ENCODE data around the gene CIB2. TPM values are rescaled to one million over a fixed set of nuclear protein-coding genes. Genes with fewer than 3 reads are reported as not detected.

CIB2 gene
- total RNA-seq, 1 donor = 1.9 TPM

GRCh38 chr15:78073046-78073787 is 58.0 kb downstream of the CIB2 start:
- Histone ChIP-seq H3K4me1 (ENCODE audit: insufficient read depth, low read length) (peaks cover 82% of the 10 kb centered on the region), H3K27me3 (ENCODE audit: insufficient read depth, low read length) (no peaks in the 10 kb centered on the region), H3K4me3 (ENCODE audit: low read length) (no peak overlapping the region), H3K9me3 (ENCODE audit: low read depth, low read length) (no peaks in the 10 kb centered on the region)

GRCh38 chr15:78072080-78072892 is 59.0 kb downstream of the CIB2 start:
- Histone ChIP-seq H3K9me3 (ENCODE audit: low read depth, low read length) (no peaks in the 10 kb centered on the region), H3K4me3 (ENCODE audit: low read length) (no peak overlapping the region), H3K4me1 (ENCODE audit: insufficient read depth, low read length) (peaks cover 86% of the 10 kb centered on the region), H3K27me3 (ENCODE audit: insufficient read depth, low read length) (no peaks in the 10 kb centered on the region)

DNA sequence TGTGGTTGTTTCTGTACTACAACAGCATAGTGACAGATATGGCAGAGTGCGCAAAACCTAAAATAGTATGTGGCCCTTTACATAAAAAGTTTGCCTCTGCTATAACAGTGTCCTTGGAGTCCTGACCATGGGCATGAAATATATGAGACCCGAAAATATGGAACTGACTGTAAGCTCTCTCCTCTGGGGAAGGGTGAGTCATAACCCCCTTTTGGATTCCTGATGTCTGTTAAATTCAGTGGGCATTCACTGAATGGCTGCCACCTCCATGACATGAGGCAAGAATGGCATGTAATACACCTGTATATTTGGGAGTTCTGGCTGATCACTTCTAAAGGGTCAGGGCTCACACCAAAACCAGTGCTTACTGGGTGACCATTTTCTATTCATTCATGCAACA is 59.9 kb downstream of the CIB2 start:
- Histone ChIP-seq H3K27me3 (ENCODE audit: insufficient read depth, low read length) (no peaks in the 10 kb centered on the region), H3K4me3 (ENCODE audit: low read length) (no peak overlapping the region)

GRCh38 chr15:78070049-78070700 is 61.1 kb downstream of the CIB2 start:
- Histone ChIP-seq H3K4me3 (ENCODE audit: low read length) (no peak overlapping the region), H3K4me1 (ENCODE audit: insufficient read depth, low read length) (peaks cover 89% of the 10 kb centered on the region), H3K9me3 (ENCODE audit: low read depth, low read length) (no peaks in the 10 kb centered on the region), H3K27me3 (ENCODE audit: insufficient read depth, low read length) (no peaks in the 10 kb centered on the region)

More for the DNA sequence above, 59.9 kb downstream of the CIB2 start:
- Histone ChIP-seq H3K9me3 (ENCODE audit: low read depth, low read length) (no peaks in the 10 kb centered on the region), H3K4me1 (ENCODE audit: insufficient read depth, low read length) (peaks cover 89% of the 10 kb centered on the region)

GRCh38 chr15:78069462-78070029 is 61.7 kb downstream of the CIB2 start:
- H3K4me3 ChIP-seq (ENCODE audit: low read length) = no peak overlapping the region
- H3K4me1 ChIP-seq (ENCODE audit: insufficient read depth, low read length) = peaks cover 90% of the 10 kb centered on the region
- no peaks in the 10 kb centered on the region for H3K27me3 ChIP-seq (ENCODE audit: insufficient read depth, low read length)
- no peaks in the 10 kb centered on the region for H3K9me3 ChIP-seq (ENCODE audit: low read depth, low read length)

GRCh38 chr15:78069052-78069414 is 62.2 kb downstream of the CIB2 start:
- no peaks in the 10 kb centered on the region for H3K27me3 ChIP-seq (ENCODE audit: insufficient read depth, low read length)
- peaks cover 94% of the 10 kb centered on the region for H3K4me1 ChIP-seq (ENCODE audit: insufficient read depth, low read length)
- H3K9me3 ChIP-seq (ENCODE audit: low read depth, low read length) = no peaks in the 10 kb centered on the region
- H3K4me3 ChIP-seq (ENCODE audit: low read length) = no peak overlapping the region

DNA sequence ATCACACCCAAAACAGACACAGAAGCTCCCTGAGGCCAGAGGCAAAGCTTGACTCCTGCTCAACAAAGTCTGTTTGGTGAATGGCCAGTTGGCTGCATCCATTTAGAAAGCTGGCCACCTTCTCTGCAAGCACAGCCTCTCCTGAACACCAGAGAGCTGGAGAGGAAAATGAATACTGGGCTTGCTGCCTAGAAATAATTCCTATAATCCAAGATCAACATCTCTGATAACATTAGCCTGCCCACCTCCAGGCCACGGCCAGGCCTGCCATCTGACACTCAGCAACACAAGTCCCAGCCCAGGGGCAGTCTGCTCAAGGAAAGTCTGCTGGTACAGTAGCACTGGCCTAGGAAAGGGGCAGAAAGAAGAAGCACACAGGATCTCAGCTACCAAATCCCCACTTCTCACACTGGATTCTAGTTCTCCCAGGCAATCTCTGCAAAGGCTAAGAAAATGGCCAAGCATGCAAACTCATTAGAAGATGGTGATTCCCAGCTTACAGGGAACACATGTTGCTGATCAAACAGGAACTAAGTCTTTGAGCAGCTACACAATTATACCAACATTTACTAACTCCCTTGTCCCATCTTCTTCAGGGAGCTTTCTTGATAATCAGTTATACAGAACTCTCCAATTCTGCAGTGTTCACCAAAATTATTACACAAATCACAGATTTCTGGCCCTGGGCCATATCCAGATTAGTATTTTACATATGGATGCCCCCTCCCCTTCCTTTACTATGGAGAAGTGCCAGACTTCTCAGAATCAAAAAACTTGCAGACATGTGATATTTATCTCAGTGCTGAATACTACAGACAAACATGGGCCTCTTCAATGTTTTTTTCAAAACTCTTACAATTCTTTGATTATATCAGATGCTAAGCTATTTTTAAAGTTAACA is 63.7 kb downstream of the CIB2 start:
- H3K4me1 ChIP-seq (ENCODE audit: insufficient read depth, low read length) = peaks cover 94% of the 10 kb centered on the region
- H3K4me3 ChIP-seq (ENCODE audit: low read length) = no peak overlapping the region
- H3K9me3 ChIP-seq (ENCODE audit: low read depth, low read length) = no peaks in the 10 kb centered on the region
- H3K27me3 ChIP-seq (ENCODE audit: insufficient read depth, low read length) = no peaks in the 10 kb centered on the region

DNA sequence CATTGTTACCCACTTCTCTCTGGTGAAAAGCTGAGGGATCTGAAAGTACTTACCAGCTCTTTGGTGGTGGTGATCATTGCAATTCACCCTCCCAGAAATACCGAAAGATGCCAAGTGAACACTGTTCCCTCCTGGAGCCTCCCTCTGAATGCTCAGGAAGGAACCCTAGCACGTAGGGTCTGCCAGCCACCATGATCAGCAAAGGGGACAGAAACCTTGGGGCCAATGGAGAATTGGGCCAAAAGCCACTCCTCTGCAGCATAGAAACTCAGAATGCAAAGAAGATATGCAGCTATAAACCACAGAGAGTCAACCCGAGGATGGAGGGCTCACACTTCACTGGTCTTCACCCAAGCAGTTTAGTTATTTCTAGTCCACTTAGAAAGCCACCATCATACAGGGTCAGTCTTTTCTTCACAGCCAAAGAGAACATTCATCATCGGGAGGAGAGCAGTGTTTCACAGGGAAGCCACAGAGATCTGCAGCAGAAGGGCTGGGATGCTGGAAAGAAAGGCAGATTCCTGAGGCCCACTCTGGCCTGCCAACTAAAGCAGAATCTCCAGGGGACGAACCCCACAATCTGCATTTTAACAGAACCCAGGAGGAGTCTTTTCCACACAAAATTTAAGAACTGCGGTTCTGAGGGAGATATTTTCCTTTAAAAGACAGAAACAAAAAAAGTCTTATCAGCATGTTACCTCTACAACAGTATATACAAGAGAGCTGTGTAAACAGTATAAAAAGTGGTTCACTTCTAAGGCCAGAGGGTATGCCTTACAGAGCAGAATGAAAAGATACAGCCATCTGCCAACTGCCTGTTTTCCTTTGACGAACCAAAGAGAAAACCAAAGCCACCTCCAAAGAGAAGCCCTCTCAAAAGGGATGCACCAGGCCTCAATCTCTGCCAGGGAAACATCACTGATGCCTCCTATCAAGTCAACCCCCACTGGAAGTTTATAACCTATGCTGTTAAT is 65.0 kb downstream of the CIB2 start:
- no peaks in the 10 kb centered on the region for H3K9me3 ChIP-seq (ENCODE audit: low read depth, low read length)
- H3K4me1 ChIP-seq (ENCODE audit: insufficient read depth, low read length) = peaks cover 90% of the 10 kb centered on the region
- H3K27me3 ChIP-seq (ENCODE audit: insufficient read depth, low read length) = no peaks in the 10 kb centered on the region
- no peak overlapping the region for H3K4me3 ChIP-seq (ENCODE audit: low read length)

- no peak overlapping the region for H3K4me3 ChIP-seq (ENCODE audit: low read length)
- H3K9me3 ChIP-seq (ENCODE audit: low read depth, low read length) = no peaks in the 10 kb centered on the region
- H3K27me3 ChIP-seq (ENCODE audit: insufficient read depth, low read length) = no peaks in the 10 kb centered on the region
These were observed 65.9 kb downstream of the CIB2 start for GRCh38 chr15:78065284-78065872.

GRCh38 chr15:78064544-78064943 is 66.7 kb downstream of the CIB2 start:
- Histone ChIP-seq H3K27me3 (ENCODE audit: insufficient read depth, low read length) (no peaks in the 10 kb centered on the region), H3K4me3 (ENCODE audit: low read length) (no peak overlapping the region), H3K4me1 (ENCODE audit: insufficient read depth, low read length) (peaks cover 87% of the 10 kb centered on the region), H3K9me3 (ENCODE audit: low read depth, low read length) (no peaks in the 10 kb centered on the region)

More at GRCh38 chr15:78065284-78065872, 65.9 kb downstream of the CIB2 start:
- peaks cover 90% of the 10 kb centered on the region for H3K4me1 ChIP-seq (ENCODE audit: insufficient read depth, low read length)

GRCh38 chr15:78063970-78064385 is 67.3 kb downstream of the CIB2 start:
- H3K27me3 ChIP-seq (ENCODE audit: insufficient read depth, low read length) = no peaks in the 10 kb centered on the region
- peaks cover 87% of the 10 kb centered on the region for H3K4me1 ChIP-seq (ENCODE audit: insufficient read depth, low read length)
- H3K9me3 ChIP-seq (ENCODE audit: low read depth, low read length) = no peaks in the 10 kb centered on the region
- H3K4me3 ChIP-seq (ENCODE audit: low read length) = no peak overlapping the region

DNA sequence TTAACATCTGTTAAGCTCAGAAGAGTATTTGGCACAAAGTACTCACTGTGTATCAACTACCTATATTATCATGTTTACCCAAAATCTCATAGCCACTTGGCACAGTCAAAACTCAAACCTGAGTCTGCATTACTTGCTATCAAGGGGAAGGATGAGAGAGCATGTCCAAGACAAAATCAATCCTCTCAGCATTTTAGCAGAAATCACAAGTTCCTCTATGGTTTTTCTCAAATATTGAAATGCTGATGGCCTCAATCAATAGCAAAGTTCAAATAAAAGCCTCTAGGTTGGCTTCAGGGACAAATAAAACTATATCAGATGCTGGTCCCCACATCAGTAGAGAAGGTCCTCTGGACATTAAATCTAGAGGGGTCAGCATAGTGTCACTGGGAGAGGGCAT is 68.0 kb downstream of the CIB2 start:
- Histone ChIP-seq H3K9me3 (ENCODE audit: low read depth, low read length) (no peaks in the 10 kb centered on the region), H3K4me1 (ENCODE audit: insufficient read depth, low read length) (peaks cover 87% of the 10 kb centered on the region), H3K27me3 (ENCODE audit: insufficient read depth, low read length) (no peaks in the 10 kb centered on the region), H3K4me3 (ENCODE audit: low read length) (no peak overlapping the region)

DNA sequence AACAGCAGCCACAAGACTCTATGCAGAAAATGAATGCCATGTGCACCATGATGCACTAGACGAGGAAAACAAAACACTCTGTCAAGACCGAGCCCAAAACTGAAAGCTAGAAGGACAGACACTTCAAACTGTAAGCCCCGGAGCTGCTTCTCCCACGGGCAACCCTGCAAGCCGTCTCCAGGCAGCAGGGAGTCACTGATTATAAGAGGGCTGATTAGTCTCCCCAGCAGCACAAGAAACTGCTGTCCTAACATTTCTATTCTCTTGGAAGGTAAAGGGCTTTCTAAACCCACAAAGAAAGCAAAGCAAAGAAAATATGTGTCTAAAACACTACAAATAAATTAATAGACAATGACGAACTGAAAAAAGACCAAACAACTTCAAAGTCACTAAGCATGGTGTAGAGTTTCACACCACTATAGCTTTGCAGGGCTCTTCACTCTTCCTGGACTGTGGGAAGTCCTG is 69.2 kb downstream of the CIB2 start:
- no peak overlapping the region for H3K4me3 ChIP-seq (ENCODE audit: low read length)
- H3K9me3 ChIP-seq (ENCODE audit: low read depth, low read length) = no peaks in the 10 kb centered on the region
- no peaks in the 10 kb centered on the region for H3K27me3 ChIP-seq (ENCODE audit: insufficient read depth, low read length)
- H3K4me1 ChIP-seq (ENCODE audit: insufficient read depth, low read length) = peaks cover 87% of the 10 kb centered on the region

All from mononuclear cell (primary cell).